Natural killer cell treated with Interleukin-12 subunit alpha and Interleukin-12 subunit beta and Interleukin-15 and Interleukin-18, amount 100 ng/mL, for 72 hours (primary cell): ENCODE results near the gene CHCHD10. TPM values are rescaled to one million over a fixed set of nuclear protein-coding genes. Genes with fewer than 3 reads are reported as not detected.
A peak's percentile ranks its signal among the peaks of the same experiment; 100 is the strongest.

Source experiments
- ATAC-seq, 2 donors: fragments of 150-1000 bp; cut with Tn5 transposase in 1 of 2; sonication (Bioruptor Pico), chemical (Tn5 transposase) in 1 of 2; 2 replicates each; pipeline ENCODE4 v1.10.0; 2021
- DNase-seq: peaks from one replicate; pipeline ENCODE4 v3.0.0; 2022; ENCODE audit warnings: low spot score
- H3K27ac Mint-ChIP-seq, 2 donors: 1 replicate in 1 of 2; 2 replicates in 1 of 2; pipeline ENCODE4 v1.8.0; 2022; ENCODE audit warnings: mixed read lengths in 2 of 2, mild to moderate bottlenecking in 1 of 2, moderate library complexity in 1 of 2
- H3K27me3 Mint-ChIP-seq, 2 donors: 1 replicate in 1 of 2; 2 replicates in 1 of 2; pipeline ENCODE4 v1.8.0; 2022; ENCODE audit warnings: mixed read lengths in 2 of 2
- H3K36me3 Mint-ChIP-seq: one replicate; pipeline ENCODE4 v1.8.0; 2022; ENCODE audit warnings: mixed read lengths
- H3K4me1 Mint-ChIP-seq, 2 donors: 1 replicate in 1 of 2; 2 replicates in 1 of 2; pipeline ENCODE4 v1.8.0; 2022; ENCODE audit warnings: low read depth in 2 of 2, mixed read lengths in 2 of 2, mild to moderate bottlenecking in 1 of 2
- H3K4me3 Mint-ChIP-seq: one replicate; pipeline ENCODE4 v1.8.0; 2022; ENCODE audit warnings: mixed read lengths
- H3K9me3 Mint-ChIP-seq: 2 replicates; pipeline ENCODE4 v1.8.0; 2022; ENCODE audit warnings: mixed read lengths
- total RNA-seq, 2 donors: library from RNA; stranded (reverse); gene quantifications; one replicate each; pipeline ENCODE4 v1.2.3, GENCODE V29; 2022

Gene CHCHD10
- total RNA-seq, 2 donors from 2014 or later, result 50.7 to 135 TPM

DNA sequence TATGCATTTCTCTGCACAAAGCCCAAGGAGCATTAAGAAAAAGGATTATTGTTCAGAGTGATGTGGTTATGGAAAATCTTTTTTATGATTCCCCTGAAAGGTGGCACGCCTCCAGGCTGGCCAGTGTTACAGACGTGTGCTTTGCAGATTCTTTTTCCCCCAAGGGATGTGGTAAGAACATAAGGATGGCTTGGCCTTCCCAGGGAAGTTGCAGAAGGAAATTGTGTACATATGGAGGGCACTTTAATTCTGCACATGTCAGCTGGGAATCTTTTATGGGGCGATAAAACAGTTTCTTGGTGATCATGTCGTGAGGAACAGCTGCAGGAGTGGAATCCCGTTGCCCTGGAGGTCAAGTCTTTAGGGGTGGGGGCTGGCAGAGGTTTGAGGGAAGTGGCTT, 28.7 kb upstream of the CHCHD10 start:
- Mint-ChIP-seq H3K27me3 (no peaks in the 10 kb centered on the region), H3K4me3 (no peak overlapping the region), H3K9me3 (no peaks in the 10 kb centered on the region), H3K27ac (no peak overlapping the region), H3K4me1 (peaks cover 10 to 17% of the 10 kb centered on the region in 2 donors), H3K36me3 (peaks cover 9% of the 10 kb centered on the region)
- no peak for ATAC-seq
- DNase-seq, result no peak

DNA sequence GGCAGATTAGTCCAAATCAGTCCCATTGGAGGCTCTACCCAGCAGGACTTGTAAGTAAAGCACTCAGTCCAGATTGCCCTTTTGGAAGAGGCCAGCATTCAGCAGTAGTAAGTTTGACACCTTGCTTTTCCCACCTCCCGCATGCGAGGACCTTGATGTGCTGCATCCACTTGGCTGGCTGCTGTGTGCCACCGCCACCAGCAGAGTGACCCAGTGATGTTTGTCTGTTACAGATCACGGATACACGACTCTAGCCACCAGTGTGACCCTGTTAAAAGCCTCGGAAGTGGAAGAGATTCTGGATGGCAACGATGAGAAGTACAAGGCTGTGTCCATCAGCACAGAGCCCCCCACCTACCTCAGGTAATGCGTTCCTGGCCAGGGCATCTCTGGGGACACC, 25.6 kb upstream of the CHCHD10 start:
- ATAC-seq, result no peak
- DNase-seq, result no peak
- no peaks in the 10 kb centered on the region for H3K27me3 Mint-ChIP-seq
- H3K4me3 Mint-ChIP-seq, result no peak overlapping the region
- H3K9me3 Mint-ChIP-seq, result no peaks in the 10 kb centered on the region
- peak overlapping the region in 1 of 2 donors; percentile 49 for H3K27ac Mint-ChIP-seq
- peaks cover 4% of the 10 kb centered on the region for H3K36me3 Mint-ChIP-seq
- peaks cover 16 to 26% of the 10 kb centered on the region in 2 donors for H3K4me1 Mint-ChIP-seq

DNA sequence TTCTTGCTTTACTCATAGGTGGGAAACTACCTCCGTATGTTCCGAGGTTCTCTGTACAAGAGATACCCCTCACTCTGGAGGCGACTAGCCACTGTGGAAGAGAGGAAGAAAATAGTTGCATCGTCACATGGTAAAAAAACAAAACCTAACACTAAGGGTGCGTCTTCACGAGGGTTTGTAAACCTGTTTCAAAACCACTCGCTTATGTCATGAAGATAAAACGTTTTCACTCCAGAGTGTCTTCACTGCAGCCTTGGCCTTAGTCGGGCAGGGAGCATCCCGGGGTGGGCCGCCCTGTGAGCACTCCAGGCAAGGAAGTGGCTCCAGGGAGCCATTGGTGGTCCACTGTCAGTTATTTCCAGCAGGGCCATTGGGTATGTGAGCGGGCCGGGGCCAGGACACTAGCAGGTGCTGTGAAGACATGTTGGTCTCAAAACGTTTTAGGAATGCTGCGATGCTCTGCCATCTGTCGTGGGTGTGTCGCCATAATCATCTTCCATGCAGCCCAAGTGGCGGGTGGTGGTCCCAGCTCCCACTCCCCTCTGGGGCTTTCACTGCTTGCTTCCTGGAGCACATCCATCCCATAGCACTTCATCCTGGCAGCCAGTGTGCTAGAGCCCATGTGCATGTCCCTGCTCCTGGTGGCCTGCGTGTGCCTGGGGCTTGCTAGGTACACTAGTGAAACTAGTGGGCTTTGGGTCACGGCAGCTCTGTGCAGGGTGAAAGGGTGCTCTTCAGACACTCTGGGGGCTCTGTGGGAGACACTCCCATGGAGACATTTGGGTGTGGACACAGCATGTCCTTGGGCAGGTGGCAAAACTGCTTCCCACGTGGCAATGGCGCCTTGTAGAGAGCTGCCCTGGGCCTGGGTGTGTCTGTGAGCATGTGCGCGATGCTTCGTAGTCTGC, 24.2 kb upstream of the CHCHD10 start:
- no peak overlapping the region for H3K27ac Mint-ChIP-seq
- H3K36me3 Mint-ChIP-seq, result peaks cover 4% of the 10 kb centered on the region
- no peak for ATAC-seq
- peaks cover 23 to 26% of the 10 kb centered on the region in 2 donors for H3K4me1 Mint-ChIP-seq
- no peaks in the 10 kb centered on the region for H3K27me3 Mint-ChIP-seq
- no peaks in the 10 kb centered on the region for H3K9me3 Mint-ChIP-seq
- no peak for DNase-seq
- no peak overlapping the region for H3K4me3 Mint-ChIP-seq

DNA sequence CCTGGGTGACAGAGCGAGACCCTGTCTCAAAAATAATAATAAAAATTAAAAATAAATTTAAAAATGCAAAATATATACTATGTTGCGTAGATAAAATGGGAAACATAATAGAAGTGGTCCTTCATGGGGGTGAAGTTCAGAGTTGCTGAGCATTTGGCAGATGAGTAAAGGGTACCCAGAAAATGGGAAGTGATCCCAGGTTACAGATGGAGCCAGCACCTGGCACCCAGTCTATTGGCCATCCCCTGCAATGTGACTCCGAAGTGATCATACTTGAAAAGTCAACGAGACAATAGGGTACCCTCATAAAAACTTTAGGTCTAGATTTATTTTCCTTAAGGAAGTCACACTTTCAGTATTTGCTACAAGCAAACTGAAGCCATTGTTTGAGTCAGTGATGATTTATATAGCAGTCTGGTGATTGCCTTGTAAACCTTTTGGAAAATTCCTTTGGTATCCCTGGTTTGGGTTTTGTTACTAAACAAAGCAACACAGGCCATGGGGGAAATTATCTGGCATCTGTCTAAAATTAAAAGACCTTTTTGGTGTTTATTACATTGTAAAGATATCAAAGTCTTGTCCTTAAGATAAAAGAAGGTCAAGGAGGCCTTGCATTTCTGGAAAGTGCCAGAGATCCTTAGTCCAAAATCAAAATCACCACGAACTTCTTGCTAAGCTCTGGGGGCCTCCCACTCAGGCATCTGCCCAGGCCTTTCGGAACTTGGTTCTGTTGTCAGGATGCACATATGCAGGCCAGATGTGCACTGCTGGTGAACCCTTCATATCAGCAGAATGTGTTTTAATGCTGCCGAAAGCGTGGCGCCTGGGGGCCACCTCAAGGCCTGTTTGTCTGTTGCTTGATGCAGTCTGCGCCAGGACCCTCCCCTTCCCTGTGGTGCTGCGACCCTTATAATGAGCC, 23.3 kb upstream of the CHCHD10 start:
- Mint-ChIP-seq H3K27me3 (no peaks in the 10 kb centered on the region), H3K36me3 (peaks cover 4% of the 10 kb centered on the region), H3K27ac (no peak overlapping the region), H3K9me3 (no peaks in the 10 kb centered on the region), H3K4me1 (peaks cover 29% of the 10 kb centered on the region in 2 donors), H3K4me3 (no peak overlapping the region)
- ATAC-seq (no peak), DNase-seq (no peak)

DNA sequence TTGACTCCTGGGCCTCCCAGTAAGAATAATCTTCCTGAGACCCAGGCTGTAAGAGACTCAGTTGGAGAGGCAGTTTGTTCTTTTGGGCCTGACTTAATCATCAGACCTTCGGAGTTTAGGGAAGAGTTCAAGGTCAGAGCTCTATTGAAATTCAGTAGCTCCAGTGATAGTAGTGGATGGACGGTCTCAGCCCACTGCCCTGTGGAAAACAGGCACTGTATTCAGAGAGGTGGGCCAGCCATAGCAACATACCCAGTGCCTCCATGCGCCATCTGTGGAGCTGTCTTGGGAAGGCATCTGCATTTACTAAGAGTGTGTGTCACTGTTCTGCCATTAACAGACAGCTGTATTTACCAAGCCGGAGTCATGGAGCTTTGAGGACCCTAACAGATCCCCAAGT, 21.9 kb upstream of the CHCHD10 start:
- H3K9me3 Mint-ChIP-seq, result no peaks in the 10 kb centered on the region
- DNase-seq (no peak), ATAC-seq (no peak)
- H3K4me1 Mint-ChIP-seq, result peaks cover 29 to 30% of the 10 kb centered on the region in 2 donors
- no peak overlapping the region for H3K27ac Mint-ChIP-seq
- H3K36me3 Mint-ChIP-seq, result peaks cover 4% of the 10 kb centered on the region
- no peak overlapping the region for H3K4me3 Mint-ChIP-seq
- H3K27me3 Mint-ChIP-seq, result no peaks in the 10 kb centered on the region

DNA sequence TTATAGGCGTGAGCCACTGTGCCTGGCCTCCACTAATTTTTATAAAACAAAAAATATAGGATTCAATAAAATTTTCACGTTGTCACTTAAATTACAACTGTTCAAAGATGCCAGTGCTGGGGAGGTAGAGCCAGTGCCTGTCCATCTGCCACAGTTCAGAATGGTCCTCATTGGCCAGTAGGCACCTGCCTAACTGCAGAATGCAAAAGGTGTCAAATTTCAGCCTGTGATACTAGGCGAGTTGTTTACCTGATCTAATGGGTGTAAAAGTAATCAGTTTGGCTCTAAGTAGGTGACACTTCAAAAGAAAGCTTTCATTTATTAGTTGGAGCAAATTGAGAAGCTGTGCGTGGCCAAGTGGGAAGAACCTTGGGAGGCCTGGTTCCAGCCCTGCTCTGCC, 21.3 kb upstream of the CHCHD10 start:
- peak overlapping the region; percentile 15 for H3K4me3 Mint-ChIP-seq
- no peaks in the 10 kb centered on the region for H3K27me3 Mint-ChIP-seq
- ATAC-seq, result no peak
- no peaks in the 10 kb centered on the region for H3K9me3 Mint-ChIP-seq
- peaks cover 33 to 35% of the 10 kb centered on the region in 2 donors for H3K4me1 Mint-ChIP-seq
- peak overlapping the region in 1 of 2 donors; percentile 17 for H3K27ac Mint-ChIP-seq
- no peak for DNase-seq
- H3K36me3 Mint-ChIP-seq, result peaks cover 4% of the 10 kb centered on the region

DNA sequence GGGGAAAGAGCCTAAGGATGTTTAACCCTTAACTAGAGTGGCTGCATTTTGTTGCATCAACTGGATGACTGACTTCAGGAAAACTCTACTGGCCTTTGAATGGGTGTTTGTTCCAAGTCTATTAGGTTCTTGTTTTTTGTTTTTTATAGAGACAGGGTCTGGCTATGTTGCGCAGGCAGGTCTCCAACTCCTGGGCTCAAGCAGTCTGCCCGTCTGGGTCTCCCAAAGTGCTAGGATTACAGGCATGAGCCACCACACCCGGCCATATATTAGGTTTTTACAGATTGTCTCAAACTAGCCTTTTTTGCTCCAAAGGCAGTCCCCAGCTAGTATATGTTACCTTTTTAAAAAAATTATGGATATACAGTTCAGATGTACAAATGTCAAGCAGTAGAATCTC, 20.1 kb upstream of the CHCHD10 start:
- DNase-seq (no peak), ATAC-seq (no peak)
- H3K4me1 Mint-ChIP-seq, result peaks cover 29 to 31% of the 10 kb centered on the region in 2 donors
- H3K36me3 Mint-ChIP-seq, result no peaks in the 10 kb centered on the region
- H3K27me3 Mint-ChIP-seq, result no peaks in the 10 kb centered on the region
- H3K9me3 Mint-ChIP-seq, result no peaks in the 10 kb centered on the region
- H3K27ac Mint-ChIP-seq, result peak overlapping the region; percentile 79 to 87
- peak overlapping the region; percentile 93 for H3K4me3 Mint-ChIP-seq

DNA sequence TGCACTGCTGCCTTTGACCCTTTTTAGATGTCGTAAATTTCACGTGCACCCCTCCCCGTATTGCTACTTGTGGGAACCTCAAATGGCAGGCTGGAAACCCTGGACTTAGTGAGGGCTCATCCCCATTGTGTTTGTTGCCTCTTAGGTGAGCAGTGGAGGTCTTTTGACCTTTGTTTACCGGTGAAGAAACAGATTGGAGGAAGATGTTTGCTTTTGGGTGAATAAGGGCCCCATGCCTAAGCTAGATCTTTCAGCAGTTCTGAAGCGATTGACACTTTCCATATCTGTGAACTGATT, 19.8 kb upstream of the CHCHD10 start:
- H3K27ac Mint-ChIP-seq, result peak overlapping the region; percentile 79 to 87
- no peaks in the 10 kb centered on the region for H3K9me3 Mint-ChIP-seq
- no peaks in the 10 kb centered on the region for H3K36me3 Mint-ChIP-seq
- H3K4me1 Mint-ChIP-seq, result peaks cover 25 to 27% of the 10 kb centered on the region in 2 donors
- peak overlapping the region; percentile 93 for H3K4me3 Mint-ChIP-seq
- H3K27me3 Mint-ChIP-seq, result no peaks in the 10 kb centered on the region
- ATAC-seq (no peak), DNase-seq (no peak)

DNA sequence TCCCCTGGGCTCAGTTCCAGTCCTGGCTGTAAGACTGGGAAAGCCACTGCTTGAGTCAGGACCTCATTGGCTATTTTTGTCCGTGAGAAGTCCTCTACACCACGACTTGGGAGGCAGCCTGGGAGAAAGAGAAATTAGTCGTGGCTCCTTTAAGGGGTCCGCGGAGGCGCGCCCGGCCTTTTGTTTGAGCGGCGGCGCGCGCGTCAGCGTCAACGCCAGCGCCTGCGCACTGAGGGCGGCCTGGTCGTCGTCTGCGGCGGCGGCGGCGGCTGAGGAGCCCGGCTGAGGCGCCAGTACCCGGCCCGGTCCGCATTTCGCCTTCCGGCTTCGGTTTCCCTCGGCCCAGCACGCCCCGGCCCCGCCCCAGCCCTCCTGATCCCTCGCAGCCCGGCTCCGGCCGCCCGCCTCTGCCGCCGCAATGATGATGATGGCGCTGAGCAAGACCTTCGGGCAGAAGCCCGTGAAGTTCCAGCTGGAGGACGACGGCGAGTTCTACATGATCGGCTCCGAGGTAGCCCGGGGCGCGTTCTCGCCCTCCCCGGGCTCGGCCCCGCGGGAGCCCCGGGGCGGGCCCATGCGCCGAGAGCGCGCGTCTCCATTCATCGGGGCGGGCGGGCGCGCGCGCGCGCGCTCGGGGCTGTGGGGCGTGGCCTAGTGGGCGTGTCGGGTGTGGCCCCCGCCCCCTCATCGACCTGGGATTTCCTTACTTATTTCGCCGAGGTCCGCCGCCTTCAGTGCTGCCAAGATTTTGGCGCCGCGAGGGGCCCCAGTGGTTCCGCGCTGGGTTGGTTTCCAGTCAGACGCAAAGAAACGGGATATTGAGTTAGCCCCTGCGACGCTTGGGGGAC, 19.2 kb upstream of the CHCHD10 start, which contains the start of gene SMARCB1:
SMARCB1 (plus strand) TSS at position 215 of the 848 bp plus-strand sequence; CDS start at position 419, 204 bp downstream.
- Mint-ChIP-seq H3K4me3 (peak within 1 kb of the TSS; percentile 93), H3K27ac (peak within 1 kb of the TSS; percentile 79 to 92), H3K4me1 (peaks cover 20 to 26% of the 10 kb centered on the region in 2 donors), H3K36me3 (no peaks in the 10 kb centered on the region), H3K9me3 (no peaks in the 10 kb centered on the region), H3K27me3 (no peaks in the 10 kb centered on the region)
- ATAC-seq (peak; percentile 90 to 95), DNase-seq (peak; percentile 90)

DNA sequence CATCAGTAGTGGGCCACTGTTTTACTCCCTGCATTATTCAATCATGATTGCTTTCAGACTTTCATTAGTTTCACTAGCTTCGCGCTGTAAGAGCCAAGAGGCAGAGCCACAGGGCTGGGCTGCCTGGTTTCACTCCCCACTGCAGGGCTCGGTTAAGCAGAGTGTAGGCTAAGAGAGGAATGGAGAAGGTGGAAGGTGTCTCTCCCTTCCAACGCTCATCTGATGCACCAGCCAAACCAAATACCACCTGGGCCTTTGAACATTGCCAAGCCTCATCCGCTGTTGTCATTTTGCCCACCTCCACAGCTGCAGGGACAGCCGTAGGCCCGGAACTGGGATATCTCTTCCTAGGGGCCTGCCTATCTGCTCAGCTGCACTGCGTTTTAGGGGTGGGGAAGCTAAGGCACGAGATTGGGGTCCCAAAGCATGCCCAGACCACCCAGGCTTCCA, 18.5 kb upstream of the CHCHD10 start:
- Mint-ChIP-seq H3K27ac (peak overlapping the region; percentile 79 to 92), H3K4me1 (peaks cover 20 to 26% of the 10 kb centered on the region in 2 donors)

DNA sequence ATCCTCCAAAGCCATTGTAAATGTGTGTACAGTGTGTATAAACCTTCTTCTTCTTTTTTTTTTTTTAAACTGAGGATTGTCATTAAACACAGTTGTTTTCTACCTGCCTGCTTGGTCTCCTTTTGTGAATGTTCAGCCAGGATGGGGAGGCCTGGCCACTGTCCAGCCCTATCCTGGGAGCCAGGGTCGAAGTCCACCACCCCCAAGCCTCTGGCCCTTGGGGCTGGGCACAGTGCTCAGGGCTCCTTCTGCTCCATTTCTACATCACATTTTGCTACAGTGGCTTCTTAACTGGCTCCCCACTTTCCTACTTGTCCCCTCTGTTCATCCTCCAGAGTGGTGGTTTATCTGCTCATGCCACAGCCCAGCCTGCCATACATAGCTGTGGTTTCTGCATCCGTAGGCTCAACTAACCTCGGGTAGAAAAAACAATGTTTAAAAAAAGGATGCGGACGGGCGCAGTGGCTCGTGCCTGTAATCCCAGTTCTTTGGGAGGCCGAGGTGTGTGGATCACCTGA, 16.5 kb upstream of the CHCHD10 start:
- no peak for ATAC-seq
- peaks cover 12 to 20% of the 10 kb centered on the region in 2 donors for H3K4me1 Mint-ChIP-seq
- no peaks in the 10 kb centered on the region for H3K36me3 Mint-ChIP-seq
- no peaks in the 10 kb centered on the region for H3K27me3 Mint-ChIP-seq
- no peaks in the 10 kb centered on the region for H3K9me3 Mint-ChIP-seq
- H3K27ac Mint-ChIP-seq, result peak overlapping the region in 1 of 2 donors; percentile 8
- no peak for DNase-seq
- no peak overlapping the region for H3K4me3 Mint-ChIP-seq

More for the DNA sequence above, 18.5 kb upstream of the CHCHD10 start:
- Mint-ChIP-seq H3K36me3 (no peaks in the 10 kb centered on the region), H3K9me3 (no peaks in the 10 kb centered on the region), H3K27me3 (no peaks in the 10 kb centered on the region), H3K4me3 (peak overlapping the region; percentile 93)
- ATAC-seq (no peak), DNase-seq (no peak)

DNA sequence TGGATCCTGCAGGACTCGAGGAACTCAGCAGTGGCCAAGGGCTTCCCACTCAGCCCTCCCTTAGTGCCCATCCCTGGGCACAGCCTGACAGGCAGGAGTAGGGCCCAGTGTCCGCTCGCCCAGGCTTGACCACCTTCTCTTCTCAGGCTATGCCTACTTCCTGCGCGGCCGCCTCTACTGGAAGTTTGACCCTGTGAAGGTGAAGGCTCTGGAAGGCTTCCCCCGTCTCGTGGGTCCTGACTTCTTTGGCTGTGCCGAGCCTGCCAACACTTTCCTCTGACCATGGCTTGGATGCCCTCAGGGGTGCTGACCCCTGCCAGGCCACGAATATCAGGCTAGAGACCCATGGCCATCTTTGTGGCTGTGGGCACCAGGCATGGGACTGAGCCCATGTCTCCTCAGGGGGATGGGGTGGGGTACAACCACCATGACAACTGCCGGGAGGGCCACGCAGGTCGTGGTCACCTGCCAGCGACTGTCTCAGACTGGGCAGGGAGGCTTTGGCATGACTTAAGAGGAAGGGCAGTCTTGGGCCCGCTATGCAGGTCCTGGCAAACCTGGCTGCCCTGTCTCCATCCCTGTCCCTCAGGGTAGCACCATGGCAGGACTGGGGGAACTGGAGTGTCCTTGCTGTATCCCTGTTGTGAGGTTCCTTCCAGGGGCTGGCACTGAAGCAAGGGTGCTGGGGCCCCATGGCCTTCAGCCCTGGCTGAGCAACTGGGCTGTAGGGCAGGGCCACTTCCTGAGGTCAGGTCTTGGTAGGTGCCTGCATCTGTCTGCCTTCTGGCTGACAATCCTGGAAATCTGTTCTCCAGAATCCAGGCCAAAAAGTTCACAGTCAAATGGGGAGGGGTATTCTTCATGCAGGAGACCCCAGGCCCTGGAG, 15.7 kb upstream of the CHCHD10 start:
- Mint-ChIP-seq H3K27ac (peak overlapping the region in 1 of 2 donors; percentile 8), H3K4me3 (no peak overlapping the region), H3K4me1 (peaks cover 10 to 20% of the 10 kb centered on the region in 2 donors), H3K9me3 (no peaks in the 10 kb centered on the region), H3K27me3 (no peaks in the 10 kb centered on the region), H3K36me3 (no peaks in the 10 kb centered on the region)
- ATAC-seq (no peak), DNase-seq (no peak)
